H1 (cell line): ENCODE data around the gene MBD3L2B. TPM values are rescaled to one million over a fixed set of nuclear protein-coding genes. Genes with fewer than 3 reads are reported as not detected.

Experiments used
- CTCF ChIA-PET: fragments of 300-600 bp; sonication (Branson Sonifier 250); formaldehyde crosslinking; loops from one replicate; lab custom pipeline; 2021; ENCODE audit not compliant: partially characterized antibody; lab: Charles Lee
- POLR2A ChIA-PET: fragments of 300-600 bp; sonication (Branson Sonifier 250); formaldehyde crosslinking; loops from one replicate; lab custom pipeline; 2021; ENCODE audit warnings: inconsistent platforms; ENCODE audit not compliant: partially characterized antibody; lab: Charles Lee
- DNase-seq, 2 experiments: peaks; one replicate each; pipeline versions ENCODE4 v3.0.0 to v3.0.0-alpha.2; 2010 to 2022; ENCODE audit warnings: low spot score in 2 of 2, low read depth in 1 of 2, mixed read lengths in 1 of 2
- FAIRE-seq: peaks from 2 replicates; lab custom pipeline; 2011; peaks lifted over from hg19 to GRCh38; lab: Jason Lieb, UNC
- H2AFZ ChIP-seq: 2 replicates; pipeline ENCODE4 v1.8.1; 2012; ENCODE audit warnings: low read length, inconsistent platforms
- H2AK5ac ChIP-seq: 2 replicates; pipeline ENCODE4 v1.6.1; 2013; ENCODE audit warnings: low read depth, low read length
- H2BK120ac ChIP-seq: replicated peaks from 2 replicates; pipeline ENCODE3; 2013; ENCODE audit warnings: low read depth, low read length, inconsistent platforms
- H2BK12ac ChIP-seq: 2 replicates; pipeline ENCODE4 v1.6.1; 2013; ENCODE audit warnings: low read depth, low read length
- H2BK15ac ChIP-seq: 2 replicates; pipeline ENCODE4 v1.6.1; 2013; ENCODE audit warnings: low read length
- H2BK20ac ChIP-seq: 2 replicates; pipeline ENCODE4 v1.6.1; 2013; ENCODE audit warnings: low read length
- H2BK5ac ChIP-seq: 2 replicates; pipeline ENCODE4 v1.6.1; 2013; ENCODE audit warnings: low read depth, low read length
- H3K14ac ChIP-seq: 2 replicates; pipeline ENCODE4 v1.6.1; 2013; ENCODE audit warnings: inconsistent platforms; ENCODE audit not compliant: insufficient read length
- H3K18ac ChIP-seq: 2 replicates; pipeline ENCODE4 v1.6.1; 2013; ENCODE audit warnings: low read length; ENCODE audit errors: extremely low read depth
- H3K23ac ChIP-seq: 2 replicates; pipeline ENCODE4 v1.6.1; 2013; ENCODE audit warnings: inconsistent platforms; ENCODE audit not compliant: insufficient read length
- H3K23me2 ChIP-seq: 2 replicates; pipeline ENCODE4 v1.6.1; 2013; ENCODE audit warnings: low read depth, low read length
- H3K27ac ChIP-seq: 2 replicates; pipeline ENCODE4 v1.6.1; 2011; ENCODE audit warnings: low read depth, low read length, inconsistent platforms
- H3K27me3 ChIP-seq, 4 experiments: replicated peaks in 1 of 4; 1 replicate in 1 of 4; 2 replicates in 3 of 4; pipeline versions ENCODE4 v1.6.1 to v1.8.1; 2011 to 2013; ENCODE audit warnings: low read length in 3 of 4, mild to moderate bottlenecking in 3 of 4, inconsistent platforms in 2 of 4, mixed read lengths in 2 of 4, moderate library complexity in 1 of 4; ENCODE audit not compliant: control insufficient read depth in 3 of 4, insufficient read depth in 3 of 4; ENCODE audit errors: extremely low read depth in 1 of 4
- H3K36me3 ChIP-seq, 4 experiments: 2 replicates each; pipeline versions ENCODE4 v1.6.1 to v1.8.1; 2011 to 2013; ENCODE audit warnings: mild to moderate bottlenecking in 4 of 4, low read length in 3 of 4, moderate library complexity in 2 of 4, control low read depth in 1 of 4, inconsistent platforms in 1 of 4; ENCODE audit not compliant: insufficient read depth in 4 of 4, control insufficient read depth in 2 of 4
- H3K4ac ChIP-seq: replicated peaks from 2 replicates; pipeline ENCODE3; 2013; ENCODE audit warnings: low read length, low read depth, mixed read lengths, inconsistent platforms; ENCODE audit not compliant: insufficient read length
- H3K4me1 ChIP-seq, 4 experiments: replicated peaks in 1 of 4; 1 replicate in 1 of 4; 2 replicates in 3 of 4; pipeline versions ENCODE4 v1.6.1 to v1.8.1; 2011 to 2013; ENCODE audit warnings: low read length in 3 of 4, inconsistent platforms in 2 of 4, mixed read lengths in 1 of 4; ENCODE audit not compliant: insufficient read depth in 4 of 4, control insufficient read depth in 3 of 4
- H3K4me2 ChIP-seq, 2 experiments: 2 replicates each; pipeline versions ENCODE4 v1.6.1 to v1.8.1; 2011 to 2013; ENCODE audit warnings: low read depth in 2 of 2, low read length in 2 of 2, control low read depth in 1 of 2, inconsistent platforms in 1 of 2, mild to moderate bottlenecking in 1 of 2; ENCODE audit not compliant: insufficient read depth in 1 of 2
- H3K4me3 ChIP-seq, 4 experiments: fragments of 200-600, 300-600 bp in 1 of 4; sonication (generic), shearing (Covaris generic), sonication (Bioruptor Twin) in 1 of 4; 2 replicates each; pipeline versions ENCODE4 v1.5.1 to v1.8.1; 2011 to 2016; ENCODE audit warnings: low read length in 4 of 4, low read depth in 3 of 4, control low read depth in 2 of 4, inconsistent platforms in 2 of 4, mild to moderate bottlenecking in 2 of 4, mixed read lengths in 1 of 4, moderate library complexity in 1 of 4; ENCODE audit not compliant: insufficient read depth in 2 of 4; ENCODE audit errors: extremely low read depth in 1 of 4
- H3K56ac ChIP-seq: replicated peaks from 2 replicates; pipeline ENCODE3; 2013; ENCODE audit warnings: low read depth, mild to moderate bottlenecking, mixed read lengths, low read length, inconsistent platforms; ENCODE audit not compliant: insufficient read length
- H3K79me1 ChIP-seq: 2 replicates; pipeline ENCODE4 v1.6.1; 2013; ENCODE audit warnings: low read depth, low read length, control low read depth
- H3K79me2 ChIP-seq, 2 experiments: 2 replicates each; pipeline versions ENCODE4 v1.6.1 to v1.8.1; 2012 to 2013; ENCODE audit warnings: low read length in 2 of 2, mild to moderate bottlenecking in 2 of 2, inconsistent platforms in 1 of 2; ENCODE audit not compliant: insufficient read depth in 2 of 2, control insufficient read depth in 1 of 2
- H3K9ac ChIP-seq, 4 experiments: replicated peaks in 1 of 4; 1 replicate in 1 of 4; 2 replicates in 3 of 4; pipeline versions ENCODE4 v1.6.1 to v1.8.1; 2011 to 2013; ENCODE audit warnings: low read depth in 3 of 4, low read length in 3 of 4, control low read depth in 2 of 4, mild to moderate bottlenecking in 2 of 4, moderate library complexity in 2 of 4, inconsistent platforms in 1 of 4; ENCODE audit errors: extremely low read depth in 1 of 4
- H3K9me3 ChIP-seq, 2 experiments: 2 replicates each; pipeline versions ENCODE4 v1.6.1 to v1.8.1; 2012 to 2013; ENCODE audit warnings: mild to moderate bottlenecking in 2 of 2, moderate library complexity in 2 of 2, control low read depth in 1 of 2, inconsistent platforms in 1 of 2, low read depth in 1 of 2, low read length in 1 of 2, mixed read lengths in 1 of 2; ENCODE audit not compliant: insufficient read depth in 2 of 2
- H4K20me1 ChIP-seq, 2 experiments: replicated peaks in 1 of 2; 2 replicates each; pipeline versions ENCODE3 to v1.8.1; 2011 to 2013; ENCODE audit warnings: inconsistent platforms in 2 of 2, low read length in 2 of 2, mild to moderate bottlenecking in 1 of 2; ENCODE audit not compliant: insufficient read depth in 2 of 2, control insufficient read depth in 1 of 2
- H4K5ac ChIP-seq: 2 replicates; pipeline ENCODE4 v1.6.1; 2013; ENCODE audit warnings: low read length, low read depth, mixed read lengths, inconsistent platforms; ENCODE audit not compliant: insufficient read length
- H4K8ac ChIP-seq: 2 replicates; pipeline ENCODE4 v1.8.0; 2013; ENCODE audit warnings: mild to moderate bottlenecking, moderate library complexity, low read length, inconsistent platforms; ENCODE audit not compliant: insufficient read depth; ENCODE audit errors: extremely low read depth
- H4K91ac ChIP-seq: replicated peaks from 2 replicates; pipeline ENCODE3; 2013; ENCODE audit warnings: low read length, mixed read lengths, inconsistent platforms; ENCODE audit not compliant: insufficient read length
- ATF2 ChIP-seq: IDR thresholded peaks from 2 replicates; pipeline ENCODE4 v1.6.1; 2012; ENCODE audit warnings: low read length, inconsistent platforms
- BCL11A ChIP-seq, 2 experiments: IDR thresholded peaks; one replicate each; pipeline ENCODE4 v1.6.1; 2011; ENCODE audit warnings: low read depth in 2 of 2, low read length in 2 of 2, mild to moderate bottlenecking in 2 of 2
- CEBPB ChIP-seq: IDR thresholded peaks from 2 replicates; pipeline ENCODE4 v1.6.1; 2012; ENCODE audit warnings: low read depth, low read length
- NANOG ChIP-seq: IDR thresholded peaks from 2 replicates; pipeline ENCODE4 v1.6.1; 2011; ENCODE audit warnings: low read length, low read depth, mild to moderate bottlenecking, inconsistent platforms; ENCODE audit not compliant: insufficient read depth, poor library complexity, severe bottlenecking
- PHF8 ChIP-seq: fragments of 200-600 bp; sonication (generic); conservative IDR thresholded peaks from 2 replicates; pipeline ENCODE4 v1.7.1; 2012; ENCODE audit warnings: low read depth, mild to moderate bottlenecking, inconsistent platforms, low read length, moderate library complexity
- POLR2AphosphoS5 ChIP-seq: IDR thresholded peaks from 2 replicates; pipeline ENCODE4 v1.6.1; 2011; ENCODE audit warnings: low read depth, low read length
- POU5F1 ChIP-seq: IDR thresholded peaks from 2 replicates; pipeline ENCODE4 v1.6.1; 2011; ENCODE audit warnings: low read depth, mild to moderate bottlenecking, low read length, moderate library complexity
- SIRT6 ChIP-seq: IDR thresholded peaks from one replicate; pipeline ENCODE4 v1.7.1; 2012; ENCODE audit warnings: low read length, inconsistent platforms
- SUZ12 ChIP-seq: fragments of 200-600 bp; sonication (generic); IDR thresholded peaks from 2 replicates; pipeline ENCODE4 v1.6.1; 2012; ENCODE audit warnings: mild to moderate bottlenecking, inconsistent platforms, low read length, moderate library complexity, mixed read lengths
- YY1 ChIP-seq: IDR thresholded peaks from 2 replicates; pipeline ENCODE4 v1.6.1; 2011; ENCODE audit warnings: low read depth, mild to moderate bottlenecking, low read length
- WGBS, 2 experiments: shearing (Covaris generic) in 1 of 2; methylation state at CpG; one replicate each; pipeline versions ENCODE4 v1.1.6 to v1.1.7; 2013 to 2015; ENCODE audit warnings: low lambda C conversion rate in 2 of 2, mixed read lengths in 2 of 2, inconsistent platforms in 1 of 2, low coverage in 1 of 2, missing lambda C conversion rate in 1 of 2; ENCODE audit not compliant: insufficient replicate concordance in 2 of 2, insufficient coverage in 1 of 2, insufficient read length in 1 of 2; ENCODE audit errors: extremely low coverage in 1 of 2, missing lambda C conversion rate in 1 of 2; 5-methylcytosine and 5-hydroxymethylcytosine counted together
- polyA plus RNA-seq, 7 experiments: library from polyadenylated mRNA; depleted of rRNA in 3 of 7; stranded (reverse) in 5 of 7; unstranded in 2 of 7; fragments of >200 nt in 5 of 7; fragments of 200-250 nt in 2 of 7; gene quantifications; 1 replicate in 5 of 7; 2 replicates in 1 of 7; 4 replicates in 1 of 7; pipeline versions ENCODE4 v1.2.1 to v1.2.3, GENCODE V29; 2011 to 2013; ENCODE audit warnings: missing spikeins in 2 of 7, mixed read lengths in 2 of 7
- total RNA-seq: library from RNA; stranded (reverse); fragmentation: NEBNext Ultra II Directional; extraction: Animal tissue kit (Norgen Biotek cat#: 25700); gene quantifications from 2 replicates; pipeline ENCODE4 v1.2.1, GENCODE V29; 2021

The MBD3L2B gene
- total and polyA plus RNA-seq, 2 of the 8 experiments (the other 6 are each of a cell fraction or from before 2014, with no cell fraction given), result not detected

DNA sequence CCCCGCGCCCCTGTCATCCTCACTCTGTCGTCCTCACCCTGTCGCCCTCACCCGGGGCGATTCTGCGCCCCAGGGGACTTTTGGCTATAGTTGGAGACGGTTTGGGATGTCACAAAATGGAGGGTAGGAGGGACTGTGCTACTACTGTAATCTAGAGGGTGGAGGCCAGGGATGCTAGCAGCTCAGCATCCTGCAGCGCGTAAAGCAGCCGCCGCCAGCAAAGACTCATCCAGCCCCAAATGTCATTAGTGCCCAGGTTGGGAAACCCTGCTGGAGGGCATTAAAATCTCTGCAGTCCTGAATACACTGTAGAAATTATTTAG is 48.6 kb upstream of the MBD3L2B start:
- H4K8ac ChIP-seq, result no peak overlapping the region
- no peak for TF ChIP-seq SIRT6
- TF ChIP-seq POU5F1, result no peak
- TF ChIP-seq SUZ12, result no peak
- no peak for TF ChIP-seq PHF8
- no peak for TF ChIP-seq NANOG
- no peak for TF ChIP-seq YY1
- no peak for TF ChIP-seq POLR2AphosphoS5
- TF ChIP-seq ATF2, result no peak
- no peak for TF ChIP-seq BCL11A (IDR thresholded peaks at IDR 0.05; ENCODE audit: low read depth in 2 of 2, low read length in 2 of 2)
- TF ChIP-seq CEBPB, result no peak

More for the DNA sequence above, 48.6 kb upstream of the MBD3L2B start:
- 6% methylated on average over 12 of the region's 12 CpGs; no CpG with 5 or more reads in 1 of the 2 experiments for WGBS, 2 experiments
- Histone ChIP-seq H3K4me1 (no peaks in the 10 kb centered on the region), H4K5ac (no peak overlapping the region), H3K27ac (no peak overlapping the region), H3K4me3 (peak overlapping the region; percentile 85 to 95 (median 90)), H2AK5ac (no peak overlapping the region), H4K91ac (no peak overlapping the region), H3K36me3 (peaks cover 5 to 25% (median 12%) of the 10 kb centered on the region in 4 experiments; a peak in 7 of 8 replicates), H2BK12ac (no peak overlapping the region), H3K18ac (no peak overlapping the region), H3K9ac (peak overlapping the region; percentile 56 to 59 (median 58)), H2BK5ac (no peak overlapping the region), H3K14ac (no peak overlapping the region), H3K9me3 (peaks cover 6 to 10% of the 10 kb centered on the region in 2 experiments; a peak in 2 of 4 replicates), H3K79me2 (peaks cover 0 to 8% of the 10 kb centered on the region in 2 experiments; a peak in 2 of 4 replicates), H2BK20ac (no peak overlapping the region), H3K4ac (no peak overlapping the region), H3K23ac (no peak overlapping the region), H4K20me1 (no peaks in the 10 kb centered on the region), H3K23me2 (peaks cover 2% of the 10 kb centered on the region; the same call in 1 of the 2 replicates), H3K27me3 (no peaks in the 10 kb centered on the region), H2BK15ac (no peak overlapping the region), H2AFZ (0 out of 2 replicates have a peak overlapping the region, but pooled peaks have one; percentile 1), H2BK120ac (no peak overlapping the region), H3K56ac (no peak overlapping the region), H3K4me2 (peak overlapping the region; percentile 66 to 79), H3K79me1 (no peaks in the 10 kb centered on the region)
- ChIA-PET POLR2A (interaction anchor here (1.1 to 1.8 kb wide), 4 partner anchors 9 to 29 kb away, joined by 3 to 8 read pairs (median 4); no protein-coding TSS in a partner anchor), CTCF (interaction anchor here (1.1 kb wide), 1 partner anchor 311 kb away, joined by 4 read pairs; no protein-coding TSS in a partner anchor)
- DNase-seq (no peak), FAIRE-seq (no peak)
